Right cardiac atrium (tissue), 5 donors: ENCODE data around the gene KRT14. TPM values are rescaled to one million over a fixed set of nuclear protein-coding genes. Genes with fewer than 3 reads are reported as not detected.
A peak's percentile ranks its signal among the peaks of the same experiment; 100 is the strongest.
"Not testable (repeated sequence)": the region's sequence is repeated elsewhere in the genome, so short reads cannot be mapped to it uniquely, and the experiment has no call there.

ENCODE experiments used
- ATAC-seq, 2 donors: fragments of 200-7000 bp; cut with Tn5 transposase; one replicate each; pipeline versions ENCODE4 v1.8.0 to v1.9.1; 2020; ENCODE audit warnings: moderate library complexity in 2 of 2, mild to moderate bottlenecking in 1 of 2
- DNase-seq, 3 donors: peaks; one replicate each; pipeline ENCODE4 v3.0.0-alpha.2; 2020
- H3K27ac ChIP-seq: one replicate; pipeline ENCODE4 v1.5.1; 2013; ENCODE audit warnings: mild to moderate bottlenecking, low read length, control low read depth, moderate library complexity
- H3K27me3 ChIP-seq: one replicate; pipeline ENCODE4 v1.6.1; 2013; ENCODE audit not compliant: control insufficient read depth, insufficient read depth
- H3K4me1 ChIP-seq: one replicate; pipeline ENCODE4 v1.6.1; 2013; ENCODE audit warnings: low read length; ENCODE audit not compliant: control insufficient read depth, insufficient read depth
- H3K4me3 ChIP-seq: one replicate; pipeline ENCODE4 v1.5.1; 2013; ENCODE audit warnings: low read length, control low read depth
- H3K9me3 ChIP-seq: one replicate; pipeline ENCODE4 v1.6.1; 2013; ENCODE audit warnings: low read length; ENCODE audit not compliant: control insufficient read depth
- WGBS: extraction: QIAGEN DNeasy Blood & Tissue Kit; methylation state at CpG from one replicate; pipeline ENCODE4 v1.1.7; 2013; 5-methylcytosine and 5-hydroxymethylcytosine counted together
- intact Hi-C, 4 donors: fragments of 100-400 bp; cut with DNase I; formaldehyde crosslinking; loops; one replicate each; pipeline versions ENCODE4 v1.11.0 to v1.14.0; 2022 to 2023
- polyA plus RNA-seq: library from polyadenylated mRNA; stranded (reverse); fragments of 200-250 nt; gene quantifications from one replicate; pipeline ENCODE4 v1.2.3, GENCODE V29; 2013
- total RNA-seq, 4 donors: library from RNA; stranded (reverse); fragmentation: NEBNext Ultra II Directional; extraction: Animal tissue kit (Norgen Biotek cat#: 25700); gene quantifications; one replicate each; pipeline ENCODE4 v1.2.1, GENCODE V29; 2021
- donor health status: healthy with polysubstance abuse.
- donor health status: DM: no; HTN: yes; CAD: no.
- donor health status: DM: no; HTN: no; CAD: no.
- donor health status: DM: no; HTN: yes; CAD: no; lungs with severe emphysema.
- donor health status: DM: yes; HTN: yes; CAD: no.

KRT14 gene
- total and polyA plus RNA-seq, 5 donors = 0.11 TPM; not detected in 4

DNA sequence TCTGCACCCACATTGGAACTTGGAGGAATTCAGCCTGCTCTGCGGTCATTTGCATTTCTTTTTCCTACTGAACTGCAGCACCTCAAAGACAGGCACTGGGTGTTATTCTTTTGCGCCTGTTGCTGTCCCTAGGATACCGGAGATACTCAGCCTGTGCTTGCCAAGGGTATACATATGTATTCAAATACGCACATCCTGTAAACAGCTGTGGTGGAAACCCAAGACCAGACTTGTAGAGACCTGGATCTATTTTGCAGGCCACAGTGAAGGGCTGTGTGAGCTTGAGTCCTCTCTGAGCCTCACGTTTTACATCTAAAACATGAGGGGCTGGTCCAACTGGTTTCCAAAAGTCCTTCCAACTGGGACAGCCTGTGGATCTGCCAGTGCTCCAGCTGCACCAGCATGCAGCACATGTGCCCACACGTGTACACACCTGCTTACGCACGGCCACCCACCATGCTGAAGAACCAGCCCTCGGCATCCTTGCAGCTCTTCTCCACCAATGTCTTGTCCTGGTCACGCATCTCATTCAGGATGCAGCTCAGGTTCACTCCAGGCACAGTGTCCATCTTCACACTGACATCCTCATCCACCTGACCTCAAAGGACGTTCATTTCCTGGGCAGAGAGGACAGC lies 42.0 kb upstream of the KRT14 start:
- H3K4me1 ChIP-seq, H3K4me3 ChIP-seq, H3K9me3 ChIP-seq, H3K27me3 ChIP-seq, intact Hi-C loops, H3K27ac ChIP-seq, DNase-seq, ATAC-seq: not testable (repeated sequence)
- WGBS = 88% methylated on average over 11 of the region's 11 CpGs

DNA sequence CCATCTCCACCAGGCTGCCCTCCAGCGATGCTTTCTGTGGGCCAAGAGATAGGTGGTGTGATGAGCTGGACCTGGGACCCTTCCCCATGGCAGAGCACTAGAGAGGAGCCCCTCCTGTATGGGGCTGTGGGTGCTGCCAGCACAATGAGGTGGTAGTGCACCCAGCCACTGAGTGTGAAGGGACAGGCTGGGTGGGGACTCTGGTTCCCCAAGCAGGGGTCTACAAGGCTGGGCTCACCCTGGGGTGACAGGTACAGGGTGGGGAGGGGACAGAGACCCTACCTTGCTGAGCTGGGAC lies 41.3 kb upstream of the KRT14 start:
- H3K27ac ChIP-seq, H3K4me1 ChIP-seq, intact Hi-C loops, H3K4me3 ChIP-seq, H3K27me3 ChIP-seq, H3K9me3 ChIP-seq, ATAC-seq, DNase-seq: not testable (repeated sequence)
- WGBS = 63% methylated on average over 1 of the region's 1 CpG

DNA sequence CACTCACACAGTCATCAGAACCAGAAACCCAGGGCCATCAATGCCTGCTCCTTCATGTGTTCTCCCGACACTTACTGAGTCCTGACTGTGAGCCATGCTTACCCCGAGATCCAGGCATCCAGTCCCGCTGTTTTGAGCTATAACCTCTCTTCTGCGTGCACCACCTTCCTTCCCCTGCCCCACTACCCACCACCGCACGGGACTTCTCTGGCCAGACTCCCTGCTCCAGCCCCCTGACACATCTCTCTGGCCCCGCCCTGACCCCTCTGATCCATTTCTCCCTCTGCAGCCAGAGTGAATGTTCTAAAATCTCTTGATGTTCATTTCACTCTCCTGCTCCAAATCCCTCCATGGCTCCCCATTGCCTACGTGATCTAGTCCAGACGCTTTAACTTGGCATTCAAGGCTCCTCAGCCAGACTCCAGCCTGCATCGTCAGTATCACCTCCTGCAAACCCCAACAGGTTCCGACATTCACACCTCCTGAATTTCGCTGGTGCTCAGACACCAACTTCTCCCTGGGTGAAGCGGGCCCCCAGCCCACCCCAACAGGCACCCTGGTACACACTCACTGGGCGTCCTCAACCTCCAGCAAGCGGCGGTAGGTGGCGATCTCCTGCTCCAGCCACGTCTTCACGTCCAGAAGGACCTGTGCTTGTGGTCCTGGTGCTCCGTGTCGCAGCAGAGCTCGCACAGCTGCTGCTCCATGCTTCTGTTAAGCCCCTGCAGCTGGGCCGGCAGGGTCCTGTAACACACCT lies 40.8 kb upstream of the KRT14 start:
- WGBS = 89% methylated on average over 23 of the region's 23 CpGs
- Histone ChIP-seq H3K4me3 (no peak overlapping the region), H3K4me1 (no peaks in the 10 kb centered on the region), H3K9me3 (no peaks in the 10 kb centered on the region), H3K27me3 (no peaks in the 10 kb centered on the region), H3K27ac (no peak overlapping the region)
- DNase-seq (no peak), ATAC-seq (no peak)
- intact Hi-C loops = no loop called here

DNA sequence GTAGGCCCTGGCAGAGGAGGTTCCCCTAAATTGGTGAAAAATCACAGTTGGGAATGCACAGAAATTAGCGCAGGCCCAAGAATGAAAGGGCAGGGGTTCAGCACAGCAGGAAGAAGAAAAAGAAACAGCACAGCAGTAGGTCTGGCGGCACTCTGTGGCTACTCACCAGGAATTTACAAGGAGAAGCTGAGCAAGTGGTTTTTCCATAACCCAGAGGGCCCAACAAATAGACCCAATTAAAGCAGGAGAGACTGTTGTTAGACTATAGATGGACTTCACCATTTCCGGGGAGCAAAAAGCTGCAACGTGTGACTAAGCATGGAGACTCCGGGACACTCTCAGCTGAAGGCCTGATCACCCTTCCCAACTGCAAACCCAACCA lies 40.2 kb upstream of the KRT14 start:
- H3K27ac ChIP-seq, ATAC-seq, DNase-seq, intact Hi-C loops, H3K4me3 ChIP-seq, H3K9me3 ChIP-seq, H3K4me1 ChIP-seq, H3K27me3 ChIP-seq: not testable (repeated sequence)
- WGBS = 91% methylated on average over 5 of the region's 5 CpGs

DNA sequence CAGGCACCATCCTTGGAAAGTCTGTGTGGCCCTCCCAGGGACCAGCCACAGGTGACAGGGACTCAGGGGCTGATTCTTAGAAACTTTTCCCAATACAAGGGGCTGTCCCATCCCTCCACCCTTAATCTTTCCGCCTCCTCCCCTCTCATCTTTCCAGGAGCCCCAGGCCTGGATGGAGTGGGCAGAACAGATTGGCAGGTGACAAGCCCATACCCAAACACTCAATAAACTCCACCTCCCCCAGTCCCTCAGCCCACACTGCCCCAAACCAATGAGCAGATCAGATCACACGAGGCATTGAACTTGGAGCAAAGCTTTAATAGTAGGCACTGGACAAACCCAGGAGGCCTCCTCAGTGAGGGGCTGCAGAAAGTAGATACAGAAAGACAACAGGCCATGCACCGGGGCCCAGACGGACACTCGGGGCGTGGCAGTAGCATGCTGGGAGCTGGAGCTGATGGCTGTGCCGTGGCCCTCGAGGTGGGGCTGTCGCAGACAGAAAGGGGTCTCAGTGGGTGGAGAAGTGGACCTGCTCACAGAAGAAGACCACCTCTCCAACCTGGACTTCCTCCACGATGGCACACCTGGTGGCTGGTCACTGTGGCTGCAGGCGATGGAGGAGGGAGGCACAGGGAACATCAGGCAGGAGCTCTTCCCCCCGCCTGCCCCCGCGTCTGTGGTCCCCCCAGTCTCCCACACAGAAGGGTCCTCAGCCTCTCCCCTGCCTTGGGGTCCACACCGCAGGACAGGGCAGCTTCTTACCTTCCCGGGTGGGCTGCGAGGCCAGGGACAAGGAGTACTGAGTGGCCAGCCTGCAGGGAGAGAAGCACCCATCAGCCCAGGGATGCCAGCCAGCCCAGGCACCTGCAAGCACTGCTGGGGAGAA lies 39.6 kb upstream of the KRT14 start:
- H3K9me3 ChIP-seq, H3K4me3 ChIP-seq, intact Hi-C loops, DNase-seq, H3K27ac ChIP-seq, H3K27me3 ChIP-seq, ATAC-seq, H3K4me1 ChIP-seq: not testable (repeated sequence)
- WGBS = 90% methylated on average over 17 of the region's 17 CpGs

DNA sequence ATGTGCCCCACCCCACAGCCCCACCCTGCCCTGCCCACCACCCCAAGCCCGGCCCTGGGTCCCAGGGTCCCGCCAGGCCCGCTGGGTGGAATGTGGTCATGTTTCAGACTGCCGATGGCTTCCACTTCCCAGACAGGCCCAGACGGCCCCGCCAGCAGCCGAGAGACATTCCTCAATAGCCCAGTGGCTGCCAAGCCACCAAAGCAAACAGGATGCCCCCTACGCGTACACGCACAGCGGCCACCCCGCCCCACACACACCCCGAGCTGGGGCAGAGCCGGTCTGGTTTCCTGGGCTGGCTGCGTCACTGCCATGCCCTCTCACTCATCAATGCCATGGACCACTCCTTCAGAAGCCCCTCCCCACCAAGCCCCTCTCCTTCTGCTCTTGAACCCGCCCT lies 38.9 kb upstream of the KRT14 start:
- 54% methylated on average over 16 of the region's 16 CpGs for WGBS
- ATAC-seq (peak; percentile 36 to 63), DNase-seq (peak in 1 of 3 donors; percentile 74)
- Histone ChIP-seq H3K27me3 (no peaks in the 10 kb centered on the region), H3K27ac (no peak overlapping the region), H3K4me1 (no peaks in the 10 kb centered on the region), H3K4me3 (no peak overlapping the region), H3K9me3 (no peaks in the 10 kb centered on the region)
- intact Hi-C loops = no loop called here

DNA sequence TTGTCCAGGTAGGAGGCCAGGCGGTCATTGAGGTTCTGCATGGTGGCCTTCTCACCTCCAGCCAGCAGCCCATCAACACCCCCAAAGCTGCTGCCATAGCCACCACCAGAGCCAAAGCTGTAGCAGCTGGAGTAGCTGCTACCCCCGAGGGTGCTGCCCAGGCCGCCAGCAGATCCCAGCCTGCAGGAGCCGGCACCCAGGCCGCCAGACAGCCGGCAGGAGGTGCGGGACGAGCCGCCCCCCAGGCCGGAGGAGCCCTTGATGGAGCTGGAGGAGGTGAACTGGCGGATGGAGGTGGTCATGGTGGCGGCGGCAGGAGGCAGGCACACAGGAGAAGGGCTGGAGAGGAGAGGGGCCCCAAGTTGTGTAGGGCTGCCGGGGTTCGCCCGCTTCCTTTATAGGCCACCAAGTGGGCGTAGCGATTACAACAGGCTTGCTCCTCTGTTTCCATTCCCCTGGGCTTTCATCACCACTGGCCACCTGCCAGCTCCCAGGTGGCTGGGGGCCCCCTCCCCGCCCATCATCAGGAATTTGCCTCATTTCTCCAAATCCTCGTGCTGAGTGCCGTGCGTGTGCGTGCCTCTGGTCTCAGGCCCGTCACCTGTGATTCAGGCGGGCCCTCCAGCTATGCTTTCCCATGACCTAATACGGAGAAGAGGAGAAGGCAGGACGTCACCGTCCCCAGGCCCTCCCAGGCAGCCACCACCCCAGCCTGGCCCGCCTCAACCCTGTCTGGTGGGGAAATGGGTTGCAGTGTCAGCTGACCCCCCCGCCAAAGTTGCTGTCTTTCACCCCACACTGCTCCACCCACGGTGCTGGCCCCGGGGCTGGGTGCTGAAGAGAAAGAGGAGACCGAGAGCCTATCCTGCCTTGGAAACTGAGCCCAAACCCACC lies 37.8 kb upstream of the KRT14 start, which contains the start of gene KRT17:
Gene KRT17, minus strand, starts transcription at position 368 of the 894 bp plus-strand sequence. Its CDS starts 66 bp downstream, at position 302.
- H3K27me3 ChIP-seq = no peaks in the 10 kb centered on the region
- H3K4me3 ChIP-seq = no peak within 1 kb of the TSS
- no peaks in the 10 kb centered on the region for H3K4me1 ChIP-seq
- H3K9me3 ChIP-seq = no peaks in the 10 kb centered on the region
- no peak for DNase-seq
- no peak for ATAC-seq
- intact Hi-C loops = no loop called here
- H3K27ac ChIP-seq = no peak within 1 kb of the TSS
- WGBS = 78% methylated on average over 32 of the region's 33 CpGs

DNA sequence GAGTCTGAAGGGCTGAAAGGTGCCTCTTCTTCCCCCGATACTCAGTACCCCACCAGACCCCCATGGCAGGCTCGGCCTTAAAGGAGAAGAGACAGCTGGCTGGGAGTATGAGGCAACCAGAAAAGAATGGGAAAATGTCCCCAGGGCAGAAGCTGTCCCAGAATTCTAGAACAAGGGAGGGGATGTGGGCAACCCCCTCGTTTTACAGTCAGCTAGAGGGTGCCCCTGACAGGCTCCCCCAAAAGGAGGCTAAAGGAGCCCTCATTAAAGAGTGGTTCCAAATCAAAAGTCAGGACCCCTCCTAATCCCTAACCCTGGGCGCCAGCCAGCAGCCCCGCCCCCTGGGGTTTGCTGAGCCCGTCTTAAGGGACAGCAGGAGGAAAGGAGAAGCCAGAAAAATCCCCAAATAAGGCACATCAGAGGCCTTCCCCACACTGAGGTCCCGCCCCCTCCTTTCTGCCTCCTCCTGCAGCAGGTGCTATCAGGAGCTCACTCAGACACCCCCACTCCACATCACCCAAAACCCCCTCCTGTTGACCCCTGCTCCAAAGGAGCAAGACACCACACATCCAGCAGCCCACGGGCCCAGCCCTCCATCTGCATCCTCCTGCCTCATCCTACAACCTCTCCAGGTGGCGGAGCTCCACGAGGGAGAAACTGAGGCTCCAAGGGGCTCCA lies 36.6 kb upstream of the KRT14 start:
- ATAC-seq, H3K4me1 ChIP-seq, H3K4me3 ChIP-seq, H3K9me3 ChIP-seq, H3K27me3 ChIP-seq, DNase-seq, H3K27ac ChIP-seq, intact Hi-C loops: not testable (repeated sequence)
- 67% methylated on average over 10 of the region's 10 CpGs for WGBS

DNA sequence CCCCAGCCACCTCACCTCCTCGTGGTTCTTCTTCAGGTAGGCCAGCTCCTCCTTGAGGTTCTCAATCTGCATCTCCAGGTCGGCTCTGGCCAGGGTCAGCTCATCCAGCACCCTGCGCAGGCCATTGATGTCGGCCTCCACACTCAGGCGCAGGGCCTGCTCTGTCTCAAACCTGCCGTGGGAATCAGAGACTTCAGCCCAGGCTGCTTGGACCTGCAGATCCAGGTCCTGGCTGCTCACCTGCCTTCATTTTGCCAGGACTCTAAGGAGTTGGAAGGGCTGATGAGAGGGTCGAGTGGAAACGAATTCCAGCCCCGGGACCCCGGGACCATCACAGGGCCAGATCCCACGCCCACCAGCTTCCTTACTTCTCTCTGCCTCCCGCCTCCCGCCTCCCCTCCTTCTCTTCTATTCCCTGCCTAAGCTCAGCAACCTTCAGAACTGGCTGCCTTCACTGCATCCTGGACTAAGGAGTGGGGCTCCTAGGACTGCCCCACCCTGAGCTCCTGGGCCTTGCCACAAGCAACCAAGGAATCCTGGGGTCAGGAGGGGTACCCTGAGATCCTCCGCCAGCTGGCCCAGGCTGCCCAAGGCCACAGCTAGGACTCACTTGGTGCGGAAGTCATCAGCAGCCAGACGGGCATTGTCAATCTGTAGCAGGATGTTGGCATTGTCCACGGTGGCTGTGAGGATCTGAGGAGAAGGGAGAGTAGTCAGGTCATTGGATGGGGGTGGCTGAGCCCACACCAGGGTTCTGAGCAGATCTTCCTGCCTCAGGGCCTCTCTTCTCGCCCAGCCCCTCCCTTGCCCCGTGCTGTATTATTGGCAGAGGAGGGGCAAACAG lies 35.9 kb upstream of the KRT14 start:
- intact Hi-C loops, H3K4me3 ChIP-seq, H3K27ac ChIP-seq, ATAC-seq, H3K4me1 ChIP-seq, DNase-seq, H3K27me3 ChIP-seq, H3K9me3 ChIP-seq: not testable (repeated sequence)
- 76% methylated on average over 19 of the region's 19 CpGs for WGBS
